Measurements from ENCODE around the gene ATP6V0A1.
"Not testable (repeated sequence)": the region's sequence is repeated elsewhere in the genome, so short reads cannot be mapped to it uniquely, and the experiment has no call there.

The ATP6V0A1 gene

GRCh38 chr17:42543190-42544079 is 84.8 kb downstream of the ATP6V0A1 start:
- no peak for ATAC-seq

GRCh38 chr17:42544874-42545283 is 86.2 kb downstream of the ATP6V0A1 start:
- ATAC-seq: no peak

DNA sequence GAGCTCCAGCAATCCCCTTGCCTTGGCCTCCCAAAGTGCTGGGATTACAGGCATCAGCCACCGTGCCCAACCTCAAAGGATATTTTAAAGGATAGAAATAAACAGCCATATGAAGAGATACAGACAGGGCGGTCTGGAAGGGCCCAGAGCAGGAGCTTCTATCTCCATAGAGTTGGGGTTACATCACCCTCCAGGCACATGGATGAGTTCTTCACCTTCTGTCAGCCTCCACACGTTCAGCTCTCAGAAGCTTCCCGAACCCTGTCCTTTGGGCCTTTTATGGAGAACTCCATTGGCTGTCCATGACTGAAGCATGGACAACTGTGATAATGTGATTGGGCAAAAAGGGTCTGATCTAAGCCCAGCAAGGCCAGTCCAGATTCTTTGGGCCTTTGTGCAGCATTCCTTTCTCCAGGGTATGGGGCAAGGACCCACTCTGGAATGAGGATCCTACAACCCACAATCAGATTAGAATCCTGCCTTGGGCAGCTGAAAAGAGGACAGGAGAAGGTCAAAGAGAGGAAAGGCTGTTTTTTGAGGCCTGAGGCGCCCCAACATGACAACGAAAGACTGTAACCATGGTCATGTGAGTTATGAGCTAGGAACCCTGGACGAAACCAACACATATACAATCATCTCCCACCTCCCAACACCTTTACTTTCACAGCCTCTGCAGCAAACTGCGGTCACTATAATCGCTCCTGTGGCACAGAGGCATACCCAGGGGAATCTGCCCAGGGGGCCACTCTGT is 87.3 kb downstream of the ATP6V0A1 start:
- ATAC-seq: not testable (repeated sequence)

GRCh38 chr17:42547001-42547461 is 88.4 kb downstream of the ATP6V0A1 start:
- ATAC-seq: no peak

- ATAC-seq: no peak
Observed at GRCh38 chr17:42547698-42548069, 89.0 kb downstream of the ATP6V0A1 start.

GRCh38 chr17:42548070-42548837 is 89.6 kb downstream of the ATP6V0A1 start:
- peak; percentile 81 to 91 for ATAC-seq

- no peak for ATAC-seq
Observed at GRCh38 chr17:42548993-42549755, 90.5 kb downstream of the ATP6V0A1 start.

DNA sequence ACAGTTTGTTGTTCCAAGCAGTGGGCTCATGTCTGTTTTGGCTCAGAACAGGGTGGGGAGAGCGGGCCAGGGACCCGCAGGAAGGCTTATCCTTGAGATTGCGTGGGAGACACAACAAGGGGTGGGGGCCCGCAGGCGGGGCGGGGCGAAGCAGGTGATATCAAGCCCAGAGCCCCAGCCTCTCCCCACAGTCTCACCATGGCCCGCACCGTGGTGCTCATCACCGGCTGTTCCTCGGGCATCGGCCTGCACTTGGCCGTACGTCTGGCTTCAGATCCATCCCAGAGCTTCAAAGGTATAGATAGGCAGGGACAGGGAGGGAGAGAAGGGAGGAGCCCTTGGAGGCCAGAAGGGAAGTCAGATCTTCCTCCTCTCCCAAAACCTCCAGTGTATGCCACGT is 94.1 kb downstream of the ATP6V0A1 start, which contains the start of gene HSD17B1:
TSS of gene HSD17B1 (plus strand) at position 188 of the 400 bp plus-strand sequence. CDS start at position 199, 11 bp downstream.
- ATAC-seq: not testable (repeated sequence)

DNA sequence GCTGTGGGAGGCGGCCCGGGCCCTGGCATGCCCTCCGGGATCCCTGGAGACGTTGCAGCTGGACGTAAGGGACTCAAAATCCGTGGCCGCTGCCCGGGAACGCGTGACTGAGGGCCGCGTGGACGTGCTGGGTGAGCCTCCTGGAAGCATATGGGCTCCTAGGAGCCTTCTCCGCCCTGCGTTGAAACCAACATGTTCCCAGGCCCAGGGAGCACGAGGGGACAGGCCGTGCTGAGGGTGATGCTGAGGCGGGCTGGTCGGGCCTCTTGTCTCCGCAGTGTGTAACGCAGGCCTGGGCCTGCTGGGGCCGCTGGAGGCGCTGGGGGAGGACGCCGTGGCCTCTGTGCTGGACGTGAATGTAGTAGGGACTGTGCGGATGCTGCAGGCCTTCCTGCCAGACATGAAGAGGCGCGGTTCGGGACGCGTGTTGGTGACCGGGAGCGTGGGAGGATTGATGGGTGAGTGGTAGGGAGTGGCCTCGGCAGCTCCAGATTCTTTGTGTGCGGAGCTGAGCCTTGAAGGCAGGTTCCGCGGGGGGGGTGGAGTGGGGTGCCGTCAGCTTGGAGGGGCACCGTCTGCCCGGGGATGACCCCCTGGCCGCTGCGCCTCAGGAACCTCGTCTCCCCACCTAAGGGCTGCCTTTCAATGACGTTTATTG is 94.6 kb downstream of the ATP6V0A1 start:
- ATAC-seq: no peak

GRCh38 chr17:42553866-42554249 is 95.2 kb downstream of the ATP6V0A1 start:
- peak; percentile 29 to 36 for ATAC-seq

GRCh38 chr17:42554250-42555121 is 95.8 kb downstream of the ATP6V0A1 start:
- peak; percentile 84 for ATAC-seq

DNA sequence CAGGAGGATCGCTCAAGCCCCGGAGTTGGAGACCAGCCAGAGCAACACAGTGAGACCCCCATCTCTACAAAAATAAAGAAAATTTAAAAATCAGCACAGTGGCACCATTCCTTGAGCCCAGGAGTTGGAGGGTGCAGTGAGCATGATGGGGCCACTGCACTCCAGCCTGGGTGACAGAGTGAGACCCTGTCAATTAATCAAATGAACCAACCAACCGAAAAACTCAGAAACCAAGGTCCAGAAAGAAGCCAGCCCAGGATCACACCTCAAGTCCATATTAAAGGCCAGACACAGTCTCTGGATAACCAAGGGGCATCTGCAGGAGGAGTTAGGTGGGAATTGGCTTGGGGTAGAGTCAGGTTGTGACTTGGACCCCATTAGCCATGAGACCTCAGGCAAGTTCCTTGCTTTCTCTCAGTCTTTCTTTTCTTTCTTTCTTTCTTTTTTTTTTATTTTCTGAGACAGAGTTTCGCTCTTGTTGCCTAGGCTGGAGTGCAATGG is 96.5 kb downstream of the ATP6V0A1 start:
- ATAC-seq: no peak

GRCh38 chr17:42555961-42556617 is 97.4 kb downstream of the ATP6V0A1 start:
- ATAC-seq: not testable (repeated sequence)

GRCh38 chr17:42559075-42559474 is 100.4 kb downstream of the ATP6V0A1 start:
- no peak for ATAC-seq

GRCh38 chr17:42560246-42560645 is 101.6 kb downstream of the ATP6V0A1 start:
- no peak for ATAC-seq

- peak; percentile 74 to 76 for ATAC-seq
Observed at GRCh38 chr17:42561897-42562387, 103.3 kb downstream of the ATP6V0A1 start, which contains the start of gene COASY. Gene COASY (plus strand): TSS chr17:42562148. CDS start chr17:42562623, 475 bp downstream.

GRCh38 chr17:42562388-42563142 is 103.9 kb downstream of the ATP6V0A1 start:
- ATAC-seq: no peak

GRCh38 chr17:42563143-42563509 is 104.4 kb downstream of the ATP6V0A1 start:
- no peak for ATAC-seq

DNA sequence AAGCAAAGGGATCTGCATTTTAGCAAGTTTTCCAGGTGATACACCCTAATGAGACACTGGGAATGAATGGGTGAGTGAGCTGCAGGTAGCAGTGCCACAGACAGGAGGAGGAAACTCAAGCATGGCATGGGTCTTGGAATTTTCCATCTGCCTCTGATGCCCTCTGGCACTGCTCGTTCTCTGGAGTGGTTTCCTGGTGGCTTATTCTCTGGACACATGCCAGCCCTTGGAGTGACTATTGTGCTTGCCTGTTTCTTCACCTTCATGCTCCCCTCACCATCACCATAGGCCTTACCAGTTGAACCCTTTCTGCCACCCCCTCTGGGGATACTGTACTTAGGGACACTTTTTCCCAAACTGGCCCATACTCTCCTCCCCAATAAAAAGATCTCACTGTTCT is 104.9 kb downstream of the ATP6V0A1 start:
- ATAC-seq: no peak
